Measurements from ENCODE around the gene PTTG1IP. TPM values are rescaled to one million over a fixed set of nuclear protein-coding genes. Genes with fewer than 3 reads are reported as not detected.
"Not testable (repeated sequence)": the region's sequence is repeated elsewhere in the genome, so short reads cannot be mapped to it uniquely, and the experiment has no call there.

The PTTG1IP gene
- total and polyA plus RNA-seq, 2 experiments from 2014 or later, result 676 to 814 TPM

DNA sequence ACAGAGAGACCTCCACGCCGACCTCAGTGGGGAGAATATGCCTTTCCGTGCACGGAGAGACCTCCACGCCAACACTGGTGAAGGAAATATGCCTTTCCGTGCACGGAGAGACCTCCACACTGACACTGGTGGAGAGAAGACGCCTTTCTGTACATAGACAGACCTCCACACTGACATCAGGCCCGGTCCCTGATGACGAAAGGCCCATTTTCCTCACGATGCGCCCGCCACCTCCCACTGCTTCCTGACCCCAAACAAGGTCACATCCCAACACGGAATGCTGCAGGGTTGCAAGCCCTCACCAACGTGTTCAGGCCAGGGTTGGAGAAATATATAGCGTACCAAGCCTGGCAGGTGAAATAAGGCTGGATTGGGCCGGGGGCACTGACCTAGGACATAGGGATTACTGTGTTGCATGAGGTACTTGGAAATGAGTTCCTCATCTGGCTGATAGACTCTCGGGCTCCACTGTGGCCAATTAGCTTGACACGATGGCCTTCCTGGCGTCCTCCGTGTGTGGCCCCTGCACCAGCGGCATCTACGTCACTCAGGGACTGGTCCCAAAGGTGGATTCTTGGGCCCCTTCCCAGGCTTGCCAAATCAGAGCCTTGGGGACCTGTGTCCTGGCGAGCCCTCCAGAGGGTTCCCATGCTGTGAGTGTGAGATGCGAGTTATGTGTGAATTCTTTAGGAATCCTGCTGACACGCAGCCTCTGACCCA is 39.1 kb downstream of the PTTG1IP start:
- Histone ChIP-seq H3K4me1 (ENCODE audit: insufficient read depth) (peaks cover 8% of the 10 kb centered on the region; the same call in 1 of the 2 replicates), H3K79me2 (ENCODE audit: insufficient read depth) (no peaks in the 10 kb centered on the region), H3K9me2 (ENCODE audit: insufficient read depth) (no peaks in the 10 kb centered on the region), H3F3A (ENCODE audit: insufficient read depth) (no peaks in the 10 kb centered on the region), H3K4me3 (no peak overlapping the region), H4K20me1 (ENCODE audit: insufficient read depth) (no peaks in the 10 kb centered on the region), H3K9ac (no peak overlapping the region), H3K36me3 (ENCODE audit: low read depth) (no peaks in the 10 kb centered on the region), H3K27ac (no peak overlapping the region), H2AFZ (no peak overlapping the region), H3K4me2 (ENCODE audit: unreplicated experiment) (no peak overlapping the region), H3K27me3 (replicated peaks; ENCODE audit: insufficient read depth) (0 out of 2 replicates have a peak, but pooled peaks cover 3% of the 10 kb centered on the region), H3K9me3 (ENCODE audit: low read depth) (no peaks in the 10 kb centered on the region)
- TF ChIP-seq EZH2phosphoT487 (IDR thresholded peaks at IDR 0.05; ENCODE audit: insufficient read depth, low read depth), result no peak
- in situ Hi-C loops (cut with MboI), result no loop called here
- 85 to 86% methylated on average over 25 to 26 of the region's 26 CpGs for WGBS, 2 experiments (ENCODE audit: low coverage in 1 of 2, low lambda C conversion rate in 2 of 2, missing lambda C conversion rate in 2 of 2)
- DNase-seq, result no peak

DNA sequence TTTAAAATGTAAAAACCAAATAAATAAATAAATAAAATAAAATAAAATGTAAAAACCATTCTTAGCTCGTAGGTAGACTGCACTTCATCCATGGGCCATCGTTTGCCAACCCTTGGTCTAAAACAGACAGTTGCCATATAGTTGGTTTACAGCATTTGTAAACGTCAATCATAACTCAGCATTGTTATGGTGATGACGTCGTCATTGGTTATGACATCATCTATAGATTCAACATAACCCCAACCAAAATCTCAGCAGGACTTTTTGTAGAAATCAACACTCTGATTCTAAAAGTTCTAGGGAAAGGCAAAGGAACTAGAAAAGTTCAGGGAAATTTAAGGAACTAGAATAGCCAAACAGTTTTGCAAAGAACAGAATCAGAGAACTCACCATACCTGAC is 39.8 kb downstream of the PTTG1IP start:
- Histone ChIP-seq H3F3A (ENCODE audit: insufficient read depth) (no peaks in the 10 kb centered on the region), H3K36me3 (ENCODE audit: low read depth) (no peaks in the 10 kb centered on the region), H3K4me2 (ENCODE audit: unreplicated experiment) (no peak overlapping the region), H4K20me1 (ENCODE audit: insufficient read depth) (no peaks in the 10 kb centered on the region), H3K9me3 (ENCODE audit: low read depth) (no peaks in the 10 kb centered on the region), H3K4me3 (no peak overlapping the region), H3K27ac (no peak overlapping the region), H3K27me3 (replicated peaks; ENCODE audit: insufficient read depth) (0 out of 2 replicates have a peak, but pooled peaks cover 3% of the 10 kb centered on the region), H3K4me1 (ENCODE audit: insufficient read depth) (peaks cover 8% of the 10 kb centered on the region; the same call in 1 of the 2 replicates), H3K9ac (no peak overlapping the region), H2AFZ (no peak overlapping the region), H3K79me2 (ENCODE audit: insufficient read depth) (no peaks in the 10 kb centered on the region), H3K9me2 (ENCODE audit: insufficient read depth) (no peaks in the 10 kb centered on the region)
- in situ Hi-C loops (cut with MboI), result no loop called here
- no peak for TF ChIP-seq EZH2phosphoT487 (IDR thresholded peaks at IDR 0.05; ENCODE audit: insufficient read depth, low read depth)
- 78 to 85% methylated on average over 5 of the region's 5 CpGs for WGBS, 2 experiments (ENCODE audit: low coverage in 1 of 2, low lambda C conversion rate in 2 of 2, missing lambda C conversion rate in 2 of 2)
- no peak for DNase-seq

DNA sequence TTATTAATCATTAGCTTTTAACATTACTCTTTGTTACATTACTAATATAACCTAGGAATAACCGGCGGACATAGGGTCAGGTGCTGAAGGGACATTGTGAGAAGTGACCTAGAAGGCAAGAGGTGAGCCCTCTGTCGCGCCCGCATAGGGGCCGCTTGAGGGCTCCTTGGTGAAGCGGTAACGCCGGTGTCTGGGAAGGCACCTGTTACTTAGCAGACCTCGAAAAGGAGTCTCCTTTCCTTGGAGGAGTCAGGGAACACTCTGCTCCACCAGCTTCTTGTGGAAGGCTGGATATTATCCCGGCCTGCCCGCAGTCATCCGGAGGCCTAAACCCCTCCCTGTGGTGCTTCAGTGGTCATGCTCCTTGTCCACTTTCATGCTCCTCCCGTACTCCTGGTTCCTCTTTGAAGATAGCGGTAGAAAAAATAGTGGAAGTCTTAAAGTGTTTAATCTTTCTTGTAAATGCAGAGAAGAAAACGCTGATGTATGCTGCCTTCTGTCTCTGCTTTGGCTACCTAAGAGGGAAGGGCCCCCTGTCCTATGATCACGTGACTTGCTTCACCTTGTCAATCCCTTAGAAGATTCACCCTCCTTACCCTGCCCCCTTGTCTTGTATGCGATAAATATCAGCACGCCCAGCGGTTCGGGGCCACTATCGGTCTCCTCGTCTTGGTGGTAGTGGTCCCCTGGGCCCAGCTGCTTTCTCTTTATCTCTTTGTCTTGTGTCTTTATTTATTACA is 40.8 kb downstream of the PTTG1IP start:
- H3K9me2 ChIP-seq (ENCODE audit: insufficient read depth); H3F3A ChIP-seq (ENCODE audit: insufficient read depth); in situ Hi-C loops (cut with MboI); H2AFZ ChIP-seq; H3K27ac ChIP-seq; H3K27me3 ChIP-seq (replicated peaks; ENCODE audit: insufficient read depth); H3K4me2 ChIP-seq (ENCODE audit: unreplicated experiment); H3K79me2 ChIP-seq (ENCODE audit: insufficient read depth); H3K9ac ChIP-seq; H3K4me1 ChIP-seq (ENCODE audit: insufficient read depth); H3K9me3 ChIP-seq (ENCODE audit: low read depth); H3K4me3 ChIP-seq; H3K36me3 ChIP-seq (ENCODE audit: low read depth); H4K20me1 ChIP-seq (ENCODE audit: insufficient read depth); DNase-seq: not testable (repeated sequence)
- 84% methylated on average over 23 of the region's 23 CpGs for WGBS, 2 experiments (ENCODE audit: low coverage in 1 of 2, low lambda C conversion rate in 2 of 2, missing lambda C conversion rate in 2 of 2)

DNA sequence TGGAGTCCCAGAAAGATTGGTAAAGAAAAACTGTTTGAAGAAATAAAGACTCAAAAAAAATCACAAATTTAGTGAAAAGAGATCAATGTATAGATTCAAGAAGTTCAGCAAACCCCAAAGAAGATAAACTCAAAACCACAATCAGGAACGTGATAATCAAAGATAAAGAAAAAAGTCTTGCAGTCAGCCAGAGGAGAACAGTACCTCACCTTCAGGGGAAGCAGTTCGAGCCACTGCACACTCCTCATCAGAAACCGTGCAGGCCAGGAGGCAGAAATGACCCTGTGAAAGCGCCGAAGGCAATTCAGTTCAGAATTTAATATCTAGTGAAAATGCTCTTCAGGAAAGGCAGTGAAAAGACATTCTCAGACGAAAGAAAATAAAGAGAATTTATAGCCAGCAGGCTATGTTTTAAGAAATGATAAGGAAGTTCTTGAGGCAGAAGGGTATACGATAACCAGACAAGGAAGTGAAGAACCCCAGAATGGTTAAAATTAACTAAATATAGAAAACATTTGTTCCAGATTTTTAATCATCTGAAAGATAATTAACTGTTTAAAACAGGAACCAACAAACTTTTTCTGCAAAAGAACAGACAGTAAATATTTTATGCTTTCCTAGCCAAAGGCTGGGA is 42.1 kb downstream of the PTTG1IP start:
- no peak overlapping the region for H2AFZ ChIP-seq
- TF ChIP-seq EZH2phosphoT487 (IDR thresholded peaks at IDR 0.05; ENCODE audit: insufficient read depth, low read depth) (no peak), EZH2 (IDR thresholded peaks at IDR 0.05; ENCODE audit: insufficient read depth, poor library complexity, severe bottlenecking) (no peak)
- no peak for DNase-seq
- no peak overlapping the region for H3K9ac ChIP-seq
- no peaks in the 10 kb centered on the region for H3K9me3 ChIP-seq (ENCODE audit: low read depth)
- H3F3A ChIP-seq (ENCODE audit: insufficient read depth), result no peaks in the 10 kb centered on the region
- H3K36me3 ChIP-seq (ENCODE audit: low read depth), result no peaks in the 10 kb centered on the region
- no peak overlapping the region for H3K4me3 ChIP-seq
- H4K20me1 ChIP-seq (ENCODE audit: insufficient read depth), result no peaks in the 10 kb centered on the region
- H3K4me2 ChIP-seq (ENCODE audit: unreplicated experiment), result no peak overlapping the region
- 52 to 55% methylated on average over 7 of the region's 7 CpGs for WGBS, 2 experiments (ENCODE audit: low coverage in 1 of 2, low lambda C conversion rate in 2 of 2, missing lambda C conversion rate in 2 of 2)
- no peaks in the 10 kb centered on the region for H3K4me1 ChIP-seq (ENCODE audit: insufficient read depth)
- no peak overlapping the region for H3K27ac ChIP-seq
- in situ Hi-C loops (cut with MboI), result no loop called here
- H3K79me2 ChIP-seq (ENCODE audit: insufficient read depth), result no peaks in the 10 kb centered on the region
- H3K27me3 ChIP-seq (replicated peaks; ENCODE audit: insufficient read depth), result 0 out of 2 replicates have a peak, but pooled peaks cover 3% of the 10 kb centered on the region
- H3K9me2 ChIP-seq (ENCODE audit: insufficient read depth), result no peaks in the 10 kb centered on the region
